H1 (cell line): ENCODE results near the gene MYNN. TPM values are rescaled to one million over a fixed set of nuclear protein-coding genes. Genes with fewer than 3 reads are reported as not detected.

Source experiments
- CHD2 ChIP-seq: IDR thresholded peaks from 2 replicates; pipeline ENCODE4 v1.6.1; 2012; ENCODE audit warnings: low read length, improper control_type of control experiment
- CHD7 ChIP-seq: fragments of 300-600 bp; sonication (generic); IDR thresholded peaks from 2 replicates; pipeline ENCODE4 v1.7.1; 2012; ENCODE audit warnings: low read length, moderate library complexity, mild to moderate bottlenecking, inconsistent platforms; ENCODE audit not compliant: insufficient replicate concordance
- EP300 ChIP-seq, 2 experiments: IDR thresholded peaks; 1 replicate in 1 of 2; 2 replicates in 1 of 2; pipeline ENCODE4 v1.6.1; 2011 to 2012; ENCODE audit warnings: low read depth in 2 of 2, low read length in 2 of 2, mild to moderate bottlenecking in 2 of 2, borderline replicate concordance in 1 of 2, inconsistent platforms in 1 of 2, moderate library complexity in 1 of 2
- FOSL1 ChIP-seq: IDR thresholded peaks from 2 replicates; pipeline ENCODE4 v1.6.1; 2011; ENCODE audit warnings: mild to moderate bottlenecking, low read depth, low read length, moderate library complexity; ENCODE audit not compliant: insufficient read depth
- GTF2F1 ChIP-seq: IDR thresholded peaks from 2 replicates; pipeline ENCODE4 v1.6.1; 2012; ENCODE audit warnings: low read depth, low read length, improper control_type of control experiment, borderline replicate concordance
- POLR2A ChIP-seq, 2 experiments: IDR thresholded peaks; 1 replicate in 1 of 2; 2 replicates in 1 of 2; pipeline ENCODE4 v1.6.1; 2011; ENCODE audit warnings: low read depth in 2 of 2, low read length in 2 of 2, mild to moderate bottlenecking in 2 of 2; ENCODE audit errors: control extremely low read depth in 1 of 2
- RAD21 ChIP-seq, 2 experiments: IDR thresholded peaks in 1 of 2; conservative IDR thresholded peaks in 1 of 2; 2 replicates each; pipeline ENCODE4 v1.6.1; 2011; ENCODE audit warnings: low read depth in 2 of 2, low read length in 2 of 2, improper control_type of control experiment in 1 of 2, inconsistent platforms in 1 of 2, mild to moderate bottlenecking in 1 of 2, moderate library complexity in 1 of 2
- SP1 ChIP-seq: IDR thresholded peaks from 2 replicates; pipeline ENCODE4 v1.6.1; 2011; ENCODE audit warnings: low read depth, low read length
- SUZ12 ChIP-seq: fragments of 200-600 bp; sonication (generic); IDR thresholded peaks from 2 replicates; pipeline ENCODE4 v1.6.1; 2012; ENCODE audit warnings: mild to moderate bottlenecking, inconsistent platforms, low read length, moderate library complexity, mixed read lengths
- polyA plus RNA-seq, 7 experiments: library from polyadenylated mRNA; depleted of rRNA in 3 of 7; stranded (reverse) in 5 of 7; unstranded in 2 of 7; fragments of >200 nt in 5 of 7; fragments of 200-250 nt in 2 of 7; gene quantifications; 1 replicate in 5 of 7; 2 replicates in 1 of 7; 4 replicates in 1 of 7; pipeline versions ENCODE4 v1.2.1 to v1.2.3, GENCODE V29; 2011 to 2013; ENCODE audit warnings: missing spikeins in 2 of 7, mixed read lengths in 2 of 7
- total RNA-seq: library from RNA; stranded (reverse); fragmentation: NEBNext Ultra II Directional; extraction: Animal tissue kit (Norgen Biotek cat#: 25700); gene quantifications from 2 replicates; pipeline ENCODE4 v1.2.1, GENCODE V29; 2021

Gene MYNN
- total and polyA plus RNA-seq, 2 of the 8 experiments (the other 6 are each of a cell fraction or from before 2014, with no cell fraction given), result 7.3 to 15.2 TPM

GRCh38 chr3:169772897-169773816 lies at the start of gene MYNN (continued):
- TF ChIP-seq CHD7 (no peak), SUZ12 (no peak), CHD2 (no peak), FOSL1 (no peak), EP300 (IDR thresholded peaks at IDR 0.05; ENCODE audit: borderline replicate concordance in 1 of 2, low read depth in 2 of 2, low read length in 2 of 2) (no peak), GTF2F1 (no peak), SP1 (no peak), POLR2A (IDR thresholded peaks at IDR 0.05; ENCODE audit: control extremely low read depth in 1 of 2, low read depth in 2 of 2, low read length in 2 of 2) (peak; percentile 87 to 95), RAD21 (IDR thresholded peaks at IDR 0.05 in 1 of 2, conservative IDR thresholded peaks at IDR 0.05 in 1 of 2; ENCODE audit: low read depth in 2 of 2, low read length in 2 of 2) (no peak)
